ENCODE measurements around the gene KLHDC7A.

KLHDC7A gene

GRCh38 chr1:18511149-18511873, 30.6 kb downstream of the KLHDC7A start:
- H3K9me3 ChIP-seq (ENCODE audit: control insufficient read depth, low read length): peaks cover 6% of the 10 kb centered on the region
- H3K27ac ChIP-seq (ENCODE audit: low read depth, low read length, severe bottlenecking): no peak overlapping the region
- H3K36me3 ChIP-seq (ENCODE audit: control insufficient read depth, insufficient read depth, low read length): no peaks in the 10 kb centered on the region
- H3K4me3 ChIP-seq (ENCODE audit: extremely low read depth, insufficient read depth, low read length, poor library complexity, severe bottlenecking): no peak overlapping the region
- WGBS, 2 experiments (ENCODE audit: insufficient coverage in 2 of 2): 80 to 91% methylated on average over 1 to 3 of the region's 5 CpGs
- no peaks in the 10 kb centered on the region for H3K4me1 ChIP-seq (ENCODE audit: control insufficient read depth, insufficient read depth, low read length, poor library complexity, severe bottlenecking)

GRCh38 chr1:18511874-18512150, 31.1 kb downstream of the KLHDC7A start:
- Histone ChIP-seq H3K9me3 (ENCODE audit: control insufficient read depth, low read length) (peaks cover 10% of the 10 kb centered on the region), H3K4me3 (ENCODE audit: extremely low read depth, insufficient read depth, low read length, poor library complexity, severe bottlenecking) (no peak overlapping the region), H3K36me3 (ENCODE audit: control insufficient read depth, insufficient read depth, low read length) (no peaks in the 10 kb centered on the region), H3K4me1 (ENCODE audit: control insufficient read depth, insufficient read depth, low read length, poor library complexity, severe bottlenecking) (no peaks in the 10 kb centered on the region), H3K27ac (ENCODE audit: low read depth, low read length, severe bottlenecking) (no peak overlapping the region)
- WGBS, 2 experiments (ENCODE audit: insufficient coverage in 2 of 2): 88 to 100% methylated on average over 5 of the region's 5 CpGs

GRCh38 chr1:18512883-18513282, 32.2 kb downstream of the KLHDC7A start:
- Histone ChIP-seq H3K27ac (ENCODE audit: low read depth, low read length, severe bottlenecking) (no peak overlapping the region), H3K36me3 (ENCODE audit: control insufficient read depth, insufficient read depth, low read length) (no peaks in the 10 kb centered on the region), H3K4me3 (ENCODE audit: extremely low read depth, insufficient read depth, low read length, poor library complexity, severe bottlenecking) (no peak overlapping the region), H3K4me1 (ENCODE audit: control insufficient read depth, insufficient read depth, low read length, poor library complexity, severe bottlenecking) (no peaks in the 10 kb centered on the region), H3K9me3 (ENCODE audit: control insufficient read depth, low read length) (peaks cover 10% of the 10 kb centered on the region)
- WGBS, 2 experiments (ENCODE audit: insufficient coverage in 2 of 2): 63 to 73% methylated on average over 9 of the region's 9 CpGs

GRCh38 chr1:18513995-18514394, 33.3 kb downstream of the KLHDC7A start:
- WGBS, 2 experiments (ENCODE audit: insufficient coverage in 2 of 2): 80% methylated on average over 1 of the region's 1 CpG; no CpG with 5 or more reads in 1 of the 2 experiments
- peaks cover 10% of the 10 kb centered on the region for H3K9me3 ChIP-seq (ENCODE audit: control insufficient read depth, low read length)

GRCh38 chr1:18515120-18515667, 34.5 kb downstream of the KLHDC7A start:
- Histone ChIP-seq H3K4me3 (ENCODE audit: extremely low read depth, insufficient read depth, low read length, poor library complexity, severe bottlenecking) (no peak overlapping the region), H3K27ac (ENCODE audit: low read depth, low read length, severe bottlenecking) (no peak overlapping the region), H3K9me3 (ENCODE audit: control insufficient read depth, low read length) (peaks cover 10% of the 10 kb centered on the region), H3K4me1 (ENCODE audit: control insufficient read depth, insufficient read depth, low read length, poor library complexity, severe bottlenecking) (no peaks in the 10 kb centered on the region), H3K36me3 (ENCODE audit: control insufficient read depth, insufficient read depth, low read length) (no peaks in the 10 kb centered on the region)
- WGBS, 2 experiments (ENCODE audit: insufficient coverage in 2 of 2): 100% methylated on average over 1 of the region's 1 CpG; no CpG with 5 or more reads in 1 of the 2 experiments

More at GRCh38 chr1:18513995-18514394, 33.3 kb downstream of the KLHDC7A start:
- no peaks in the 10 kb centered on the region for H3K4me1 ChIP-seq (ENCODE audit: control insufficient read depth, insufficient read depth, low read length, poor library complexity, severe bottlenecking)
- no peak overlapping the region for H3K4me3 ChIP-seq (ENCODE audit: extremely low read depth, insufficient read depth, low read length, poor library complexity, severe bottlenecking)
- H3K27ac ChIP-seq (ENCODE audit: low read depth, low read length, severe bottlenecking): no peak overlapping the region
- no peaks in the 10 kb centered on the region for H3K36me3 ChIP-seq (ENCODE audit: control insufficient read depth, insufficient read depth, low read length)

GRCh38 chr1:18516473-18516872, 35.7 kb downstream of the KLHDC7A start:
- Histone ChIP-seq H3K4me1 (ENCODE audit: control insufficient read depth, insufficient read depth, low read length, poor library complexity, severe bottlenecking) (no peaks in the 10 kb centered on the region), H3K36me3 (ENCODE audit: control insufficient read depth, insufficient read depth, low read length) (no peaks in the 10 kb centered on the region)
- WGBS, 2 experiments (ENCODE audit: insufficient coverage in 2 of 2): no CpG with 5 or more reads among the region's 1 CpG

GRCh38 chr1:18526436-18527275, 45.9 kb downstream of the KLHDC7A start:
- Histone ChIP-seq H3K9me3 (ENCODE audit: control insufficient read depth, low read length) (no peaks in the 10 kb centered on the region), H3K4me3 (ENCODE audit: extremely low read depth, insufficient read depth, low read length, poor library complexity, severe bottlenecking) (no peak overlapping the region), H3K4me1 (ENCODE audit: control insufficient read depth, insufficient read depth, low read length, poor library complexity, severe bottlenecking) (no peaks in the 10 kb centered on the region), H3K27ac (ENCODE audit: low read depth, low read length, severe bottlenecking) (no peak overlapping the region), H3K36me3 (ENCODE audit: control insufficient read depth, insufficient read depth, low read length) (no peaks in the 10 kb centered on the region)
- 92 to 95% methylated on average over 4 to 5 of the region's 6 CpGs for WGBS, 2 experiments (ENCODE audit: insufficient coverage in 2 of 2)

More at GRCh38 chr1:18516473-18516872, 35.7 kb downstream of the KLHDC7A start:
- H3K9me3 ChIP-seq (ENCODE audit: control insufficient read depth, low read length): peaks cover 10% of the 10 kb centered on the region
- no peak overlapping the region for H3K4me3 ChIP-seq (ENCODE audit: extremely low read depth, insufficient read depth, low read length, poor library complexity, severe bottlenecking)
- no peak overlapping the region for H3K27ac ChIP-seq (ENCODE audit: low read depth, low read length, severe bottlenecking)

GRCh38 chr1:18527514-18527913, 46.8 kb downstream of the KLHDC7A start:
- WGBS, 2 experiments (ENCODE audit: insufficient coverage in 2 of 2): 92 to 94% methylated on average over 2 to 3 of the region's 4 CpGs
- H3K27ac ChIP-seq (ENCODE audit: low read depth, low read length, severe bottlenecking): no peak overlapping the region
- H3K4me1 ChIP-seq (ENCODE audit: control insufficient read depth, insufficient read depth, low read length, poor library complexity, severe bottlenecking): no peaks in the 10 kb centered on the region

GRCh38 chr1:18527921-18528320, 47.2 kb downstream of the KLHDC7A start:
- Histone ChIP-seq H3K4me3 (ENCODE audit: extremely low read depth, insufficient read depth, low read length, poor library complexity, severe bottlenecking) (no peak overlapping the region), H3K4me1 (ENCODE audit: control insufficient read depth, insufficient read depth, low read length, poor library complexity, severe bottlenecking) (no peaks in the 10 kb centered on the region), H3K27ac (ENCODE audit: low read depth, low read length, severe bottlenecking) (no peak overlapping the region), H3K36me3 (ENCODE audit: control insufficient read depth, insufficient read depth, low read length) (no peaks in the 10 kb centered on the region), H3K9me3 (ENCODE audit: control insufficient read depth, low read length) (no peaks in the 10 kb centered on the region)
- WGBS, 2 experiments (ENCODE audit: insufficient coverage in 2 of 2): 100% methylated on average over 1 of the region's 5 CpGs; no CpG with 5 or more reads in 1 of the 2 experiments

More at GRCh38 chr1:18527514-18527913, 46.8 kb downstream of the KLHDC7A start:
- no peak overlapping the region for H3K4me3 ChIP-seq (ENCODE audit: extremely low read depth, insufficient read depth, low read length, poor library complexity, severe bottlenecking)
- H3K36me3 ChIP-seq (ENCODE audit: control insufficient read depth, insufficient read depth, low read length): no peaks in the 10 kb centered on the region
- H3K9me3 ChIP-seq (ENCODE audit: control insufficient read depth, low read length): no peaks in the 10 kb centered on the region

GRCh38 chr1:18528616-18529015, 47.9 kb downstream of the KLHDC7A start:
- Histone ChIP-seq H3K4me1 (ENCODE audit: control insufficient read depth, insufficient read depth, low read length, poor library complexity, severe bottlenecking) (no peaks in the 10 kb centered on the region), H3K36me3 (ENCODE audit: control insufficient read depth, insufficient read depth, low read length) (no peaks in the 10 kb centered on the region), H3K27ac (ENCODE audit: low read depth, low read length, severe bottlenecking) (no peak overlapping the region), H3K9me3 (ENCODE audit: control insufficient read depth, low read length) (no peaks in the 10 kb centered on the region), H3K4me3 (ENCODE audit: extremely low read depth, insufficient read depth, low read length, poor library complexity, severe bottlenecking) (no peak overlapping the region)
- WGBS, 2 experiments (ENCODE audit: insufficient coverage in 2 of 2): 100% methylated on average over 1 of the region's 2 CpGs

Data from mesodermal cell (in vitro differentiated cells).